IPS DF 6.9 (cell line): Measurements from ENCODE around the gene SNCAIP.
A peak's percentile ranks its signal among the peaks of the same experiment; 100 is the strongest.

Experiments
- DNase-seq: peaks from one replicate; pipeline ENCODE4 v3.0.0-alpha.2; 2013; ENCODE audit warnings: low read depth, low spot score
- H3K27ac ChIP-seq: one replicate; pipeline ENCODE4 v1.5.1; 2013; ENCODE audit warnings: low read length, control low read depth
- H3K27me3 ChIP-seq: 2 replicates; pipeline ENCODE4 v1.6.1; 2013; ENCODE audit warnings: mild to moderate bottlenecking, low read length; ENCODE audit not compliant: control insufficient read depth, insufficient read depth
- H3K36me3 ChIP-seq: 2 replicates; pipeline ENCODE4 v1.6.1; 2013; ENCODE audit warnings: low read length; ENCODE audit not compliant: control insufficient read depth, insufficient read depth
- H3K4me1 ChIP-seq: 2 replicates; pipeline ENCODE4 v1.6.1; 2013; ENCODE audit warnings: low read length; ENCODE audit not compliant: control insufficient read depth, insufficient read depth
- H3K4me3 ChIP-seq: 2 replicates; pipeline ENCODE4 v1.5.1; 2013; ENCODE audit warnings: mild to moderate bottlenecking, low read length
- H3K9me3 ChIP-seq: 2 replicates; pipeline ENCODE4 v1.6.1; 2013; ENCODE audit warnings: low read length, inconsistent platforms; ENCODE audit not compliant: control insufficient read depth, insufficient read depth
- WGBS: extraction: QIAGEN DNeasy Blood & Tissue Kit; methylation state at CpG from one replicate; pipeline ENCODE4 v1.1.7; 2013; ENCODE audit warnings: mixed read lengths, missing lambda C conversion rate; ENCODE audit not compliant: insufficient read length, insufficient coverage; 5-methylcytosine and 5-hydroxymethylcytosine counted together

Gene SNCAIP

GRCh38 chr5:122406181-122406580 lies 94.1 kb downstream of the SNCAIP start:
- no peaks in the 10 kb centered on the region for H3K9me3 ChIP-seq
- H3K4me1 ChIP-seq = no peaks in the 10 kb centered on the region
- H3K36me3 ChIP-seq = no peaks in the 10 kb centered on the region
- DNase-seq = no peak
- no peak overlapping the region for H3K27ac ChIP-seq
- H3K27me3 ChIP-seq = no peaks in the 10 kb centered on the region
- no peak overlapping the region for H3K4me3 ChIP-seq
- WGBS = no CpG with 5 or more reads among the region's 5 CpGs

- no peak overlapping the region for H3K4me3 ChIP-seq
- H3K27ac ChIP-seq = no peak overlapping the region
- H3K9me3 ChIP-seq = no peaks in the 10 kb centered on the region
- WGBS = no CpG with 5 or more reads among the region's 1 CpG
- no peak for DNase-seq
- no peaks in the 10 kb centered on the region for H3K4me1 ChIP-seq
- H3K36me3 ChIP-seq = no peaks in the 10 kb centered on the region
- H3K27me3 ChIP-seq = no peaks in the 10 kb centered on the region
Measured at GRCh38 chr5:122408592-122409224, 96.7 kb downstream of the SNCAIP start.

- no peaks in the 10 kb centered on the region for H3K27me3 ChIP-seq
- H3K4me3 ChIP-seq = no peak overlapping the region
- no peak for DNase-seq
- no peaks in the 10 kb centered on the region for H3K36me3 ChIP-seq
- H3K27ac ChIP-seq = no peak overlapping the region
- H3K9me3 ChIP-seq = no peaks in the 10 kb centered on the region
- H3K4me1 ChIP-seq = no peaks in the 10 kb centered on the region
Measured at GRCh38 chr5:122412966-122413365, 100.9 kb downstream of the SNCAIP start.

- Histone ChIP-seq H3K36me3 (no peaks in the 10 kb centered on the region), H3K27ac (no peak overlapping the region), H3K9me3 (no peaks in the 10 kb centered on the region), H3K4me1 (no peaks in the 10 kb centered on the region), H3K4me3 (no peak overlapping the region), H3K27me3 (no peaks in the 10 kb centered on the region)
- no CpG with 5 or more reads among the region's 3 CpGs for WGBS
- DNase-seq = no peak
Measured at GRCh38 chr5:122413722-122414121, 101.7 kb downstream of the SNCAIP start.

- WGBS = no CpG with 5 or more reads among the region's 7 CpGs
- Histone ChIP-seq H3K27me3 (no peaks in the 10 kb centered on the region), H3K4me1 (no peaks in the 10 kb centered on the region), H3K36me3 (no peaks in the 10 kb centered on the region), H3K27ac (no peak overlapping the region), H3K9me3 (no peaks in the 10 kb centered on the region), H3K4me3 (no peak overlapping the region)
- peak; percentile 41 for DNase-seq
Measured at GRCh38 chr5:122415030-122415800, 103.2 kb downstream of the SNCAIP start.

- Histone ChIP-seq H3K4me1 (no peaks in the 10 kb centered on the region), H3K27ac (no peak overlapping the region), H3K9me3 (no peaks in the 10 kb centered on the region), H3K36me3 (no peaks in the 10 kb centered on the region), H3K27me3 (no peaks in the 10 kb centered on the region), H3K4me3 (no peak overlapping the region)
- WGBS = no CpG with 5 or more reads among the region's 5 CpGs
- DNase-seq = no peak
Measured at GRCh38 chr5:122415801-122416120, 103.7 kb downstream of the SNCAIP start.

GRCh38 chr5:122419142-122419894 lies 107.3 kb downstream of the SNCAIP start:
- Histone ChIP-seq H3K27me3 (no peaks in the 10 kb centered on the region), H3K4me3 (no peak overlapping the region), H3K27ac (no peak overlapping the region), H3K4me1 (0 out of 2 replicates have a peak, but pooled peaks cover 2% of the 10 kb centered on the region), H3K36me3 (no peaks in the 10 kb centered on the region), H3K9me3 (no peaks in the 10 kb centered on the region)
- no CpG with 5 or more reads among the region's 3 CpGs for WGBS
- no peak for DNase-seq

- H3K27ac ChIP-seq = no peak overlapping the region
- H3K4me3 ChIP-seq = no peak overlapping the region
- DNase-seq = no peak
- H3K4me1 ChIP-seq = peaks cover 4% of the 10 kb centered on the region; the same call in 1 of the 2 replicates
- no peaks in the 10 kb centered on the region for H3K9me3 ChIP-seq
- no peaks in the 10 kb centered on the region for H3K36me3 ChIP-seq
- no peaks in the 10 kb centered on the region for H3K27me3 ChIP-seq
- no CpG with 5 or more reads among the region's 6 CpGs for WGBS
Measured at GRCh38 chr5:122420091-122420490, 108.1 kb downstream of the SNCAIP start.

GRCh38 chr5:122420537-122421236 lies 108.7 kb downstream of the SNCAIP start:
- Histone ChIP-seq H3K27ac (no peak overlapping the region), H3K4me3 (no peak overlapping the region), H3K4me1 (peaks cover 4% of the 10 kb centered on the region; the same call in 1 of the 2 replicates), H3K9me3 (no peaks in the 10 kb centered on the region), H3K27me3 (no peaks in the 10 kb centered on the region), H3K36me3 (no peaks in the 10 kb centered on the region)
- no peak for DNase-seq
- no CpG with 5 or more reads among the region's 3 CpGs for WGBS

- peaks cover 4% of the 10 kb centered on the region; the same call in 1 of the 2 replicates for H3K4me1 ChIP-seq
- no peak for DNase-seq
- WGBS = no CpG with 5 or more reads among the region's 2 CpGs
Measured at GRCh38 chr5:122421374-122422079, 109.5 kb downstream of the SNCAIP start.

More at GRCh38 chr5:122421374-122422079, 109.5 kb downstream of the SNCAIP start:
- Histone ChIP-seq H3K36me3 (no peaks in the 10 kb centered on the region), H3K4me3 (no peak overlapping the region), H3K27me3 (no peaks in the 10 kb centered on the region), H3K27ac (no peak overlapping the region), H3K9me3 (no peaks in the 10 kb centered on the region)
